Subcutaneous abdominal adipose tissue (tissue), 5 donors: ENCODE data around the gene CDKN2B.
A peak's percentile ranks its signal among the peaks of the same experiment; 100 is the strongest.

Experiments
- H3K27ac ChIP-seq: one replicate; pipeline ENCODE4 v1.7.0; 2013; ENCODE audit warnings: low read depth, mild to moderate bottlenecking, inconsistent platforms, low read length, moderate library complexity
- H3K27me3 ChIP-seq, 5 donors: one replicate each; pipeline ENCODE4 v1.7.0; 2013; ENCODE audit warnings: low read length in 5 of 5, inconsistent platforms in 1 of 5; ENCODE audit not compliant: control insufficient read depth in 5 of 5, insufficient read depth in 4 of 5
- H3K36me3 ChIP-seq, 5 donors: one replicate each; pipeline ENCODE4 v1.7.0; 2013; ENCODE audit warnings: low read length in 5 of 5; ENCODE audit not compliant: control insufficient read depth in 5 of 5, insufficient read depth in 5 of 5
- H3K4me1 ChIP-seq, 5 donors: one replicate each; pipeline ENCODE4 v1.7.0; 2013; ENCODE audit warnings: low read length in 5 of 5, mild to moderate bottlenecking in 3 of 5, moderate library complexity in 1 of 5; ENCODE audit not compliant: control insufficient read depth in 5 of 5, insufficient read depth in 5 of 5
- H3K4me3 ChIP-seq, 5 donors: one replicate each; pipeline ENCODE4 v1.7.0; 2013; ENCODE audit warnings: low read length in 5 of 5, low read depth in 1 of 5
- H3K9ac ChIP-seq, 5 donors: one replicate each; pipeline ENCODE4 v1.7.0; 2013; ENCODE audit warnings: low read length in 5 of 5, mild to moderate bottlenecking in 4 of 5, moderate library complexity in 3 of 5
- H3K9me3 ChIP-seq, 5 donors: one replicate each; pipeline ENCODE4 v1.7.0; 2013; ENCODE audit warnings: low read length in 5 of 5; ENCODE audit not compliant: control insufficient read depth in 5 of 5
- donor health status: healthy.
- donor health status: healthy.
- donor health status: healthy.
- donor health status: healthy.
- donor health status: healthy.

CDKN2B gene

GRCh38 chr9:21996438-21996837 lies 12.7 kb downstream of the CDKN2B start:
- Histone ChIP-seq H3K9ac (no peak overlapping the region), H3K36me3 (no peaks in the 10 kb centered on the region), H3K9me3 (no peaks in the 10 kb centered on the region), H3K4me3 (peak overlapping the region in 1 of 5 donors; percentile 69), H3K27me3 (peaks cover 0 to 12% (median 7%) of the 10 kb centered on the region in 5 donors), H3K4me1 (peaks cover 5 to 25% (median 15%) of the 10 kb centered on the region in 5 donors), H3K27ac (no peak overlapping the region)

GRCh38 chr9:21995666-21996398 lies 13.3 kb downstream of the CDKN2B start:
- Histone ChIP-seq H3K4me3 (peak overlapping the region; percentile 90 to 94 (median 93)), H3K9me3 (no peaks in the 10 kb centered on the region), H3K9ac (peak overlapping the region; percentile 48 to 81 (median 73)), H3K36me3 (no peaks in the 10 kb centered on the region), H3K27ac (peak overlapping the region; percentile 65), H3K4me1 (peaks cover 5 to 25% (median 15%) of the 10 kb centered on the region in 5 donors), H3K27me3 (peaks cover 0 to 17% (median 8%) of the 10 kb centered on the region in 5 donors)

- H3K9me3 ChIP-seq, result peaks cover 0 to 2% (median 0%) of the 10 kb centered on the region in 5 donors
- peaks cover under 1 to 22% (median 10%) of the 10 kb centered on the region in 5 donors for H3K27me3 ChIP-seq
- peak overlapping the region; percentile 65 for H3K27ac ChIP-seq
- no peaks in the 10 kb centered on the region for H3K36me3 ChIP-seq
- peak overlapping the region; percentile 90 to 94 (median 93) for H3K4me3 ChIP-seq
- H3K9ac ChIP-seq, result peak overlapping the region; percentile 48 to 81 (median 73)
- H3K4me1 ChIP-seq, result peaks cover 5 to 25% (median 15%) of the 10 kb centered on the region in 5 donors
Observed at GRCh38 chr9:21995006-21995665, 14.0 kb downstream of the CDKN2B start.

- peak within 1 kb of the TSS; percentile 65 for H3K27ac ChIP-seq
- H3K36me3 ChIP-seq, result no peaks in the 10 kb centered on the region
- H3K4me1 ChIP-seq, result peaks cover 5 to 25% (median 15%) of the 10 kb centered on the region in 5 donors
- H3K9me3 ChIP-seq, result peaks cover 0 to 4% (median 0%) of the 10 kb centered on the region in 5 donors
- H3K4me3 ChIP-seq, result peak within 1 kb of the TSS; percentile 90 to 94 (median 93)
- peak within 1 kb of the TSS; percentile 48 to 81 (median 73) for H3K9ac ChIP-seq
- peaks cover 3 to 28% (median 15%) of the 10 kb centered on the region in 5 donors for H3K27me3 ChIP-seq
Observed at GRCh38 chr9:21994556-21995005, 14.5 kb downstream of the CDKN2B start, which contains the start of gene CDKN2B-AS1. Gene CDKN2B-AS1, plus strand, starts transcription at chr9:21994791.

- H3K9me3 ChIP-seq, result peaks cover 0 to 6% (median 0%) of the 10 kb centered on the region in 5 donors
- H3K4me3 ChIP-seq, result peak within 1 kb of the TSS; percentile 90 to 94 (median 93)
- H3K27me3 ChIP-seq, result peaks cover 3 to 33% (median 20%) of the 10 kb centered on the region in 5 donors
- peak within 1 kb of the TSS; percentile 38 to 81 (median 73) for H3K9ac ChIP-seq
- peaks cover 5 to 25% (median 15%) of the 10 kb centered on the region in 5 donors for H3K4me1 ChIP-seq
- no peaks in the 10 kb centered on the region for H3K36me3 ChIP-seq
- H3K27ac ChIP-seq, result peak within 1 kb of the TSS; percentile 65
Observed at GRCh38 chr9:21993893-21994555, 15.1 kb downstream of the CDKN2B start, which contains the start of gene CDKN2A. Gene CDKN2A, minus strand, starts transcription at chr9:21994392.

GRCh38 chr9:21993007-21993406 lies 16.1 kb downstream of the CDKN2B start:
- H3K9me3 ChIP-seq, result peaks cover 0 to 6% (median 0%) of the 10 kb centered on the region in 5 donors
- H3K36me3 ChIP-seq, result no peaks in the 10 kb centered on the region
- no peak overlapping the region for H3K27ac ChIP-seq
- no peak overlapping the region for H3K4me3 ChIP-seq
- H3K9ac ChIP-seq, result no peak overlapping the region
- peaks cover 5 to 25% (median 15%) of the 10 kb centered on the region in 5 donors for H3K4me1 ChIP-seq
- peaks cover 9 to 41% (median 27%) of the 10 kb centered on the region in 5 donors for H3K27me3 ChIP-seq

GRCh38 chr9:21991072-21991959 lies 17.8 kb downstream of the CDKN2B start:
- H3K9me3 ChIP-seq, result peaks cover 0 to 6% (median 0%) of the 10 kb centered on the region in 5 donors

GRCh38 chr9:21989440-21990189 lies 19.5 kb downstream of the CDKN2B start:
- no peaks in the 10 kb centered on the region for H3K36me3 ChIP-seq
- peaks cover 3 to 10% (median 8%) of the 10 kb centered on the region in 5 donors for H3K4me1 ChIP-seq
- peaks cover 9 to 52% (median 27%) of the 10 kb centered on the region in 5 donors for H3K27me3 ChIP-seq
- H3K4me3 ChIP-seq, result no peak overlapping the region
- H3K9me3 ChIP-seq, result peaks cover 0 to 6% (median 0%) of the 10 kb centered on the region in 5 donors
- no peak overlapping the region for H3K27ac ChIP-seq
- H3K9ac ChIP-seq, result no peak overlapping the region

More at GRCh38 chr9:21991072-21991959, 17.8 kb downstream of the CDKN2B start:
- Histone ChIP-seq H3K27me3 (peaks cover 9 to 45% (median 27%) of the 10 kb centered on the region in 5 donors), H3K4me3 (no peak overlapping the region), H3K27ac (no peak overlapping the region), H3K9ac (no peak overlapping the region), H3K36me3 (no peaks in the 10 kb centered on the region), H3K4me1 (peaks cover 5 to 25% (median 15%) of the 10 kb centered on the region in 5 donors)
